H9 (cell line): ENCODE results near the gene FAR1. TPM values are rescaled to one million over a fixed set of nuclear protein-coding genes. Genes with fewer than 3 reads are reported as not detected.

Experiments
- DNase-seq: peaks from one replicate; pipeline ENCODE4 v3.0.0-alpha.2; 2017
- H2AFZ ChIP-seq: one replicate; pipeline ENCODE4 v1.6.1; 2013; ENCODE audit warnings: mild to moderate bottlenecking, low read length, control low read depth, moderate library complexity
- H2AK5ac ChIP-seq: 2 replicates; pipeline ENCODE4 v1.6.1; 2013; ENCODE audit warnings: low read length, control low read depth, mixed read lengths; ENCODE audit not compliant: insufficient read length
- H2BK120ac ChIP-seq: one replicate; pipeline ENCODE4 v1.6.1; 2013; ENCODE audit warnings: low read depth, mild to moderate bottlenecking, low read length, control low read depth, inconsistent platforms; ENCODE audit not compliant: poor library complexity, severe bottlenecking
- H2BK12ac ChIP-seq: 2 replicates; pipeline ENCODE4 v1.6.1; 2013; ENCODE audit warnings: low read length, control low read depth, mixed read lengths, low read depth; ENCODE audit not compliant: insufficient read length
- H2BK15ac ChIP-seq: 2 replicates; pipeline ENCODE4 v1.6.1; 2013; ENCODE audit warnings: low read depth, low read length, control low read depth
- H2BK20ac ChIP-seq: one replicate; pipeline ENCODE4 v1.6.1; 2013; ENCODE audit warnings: low read depth, mild to moderate bottlenecking, low read length, control low read depth, inconsistent platforms; ENCODE audit not compliant: poor library complexity, severe bottlenecking
- H2BK5ac ChIP-seq: 2 replicates; pipeline ENCODE4 v1.6.1; 2013; ENCODE audit warnings: low read length, control low read depth, mixed read lengths; ENCODE audit not compliant: insufficient read length
- H3K14ac ChIP-seq: 2 replicates; pipeline ENCODE4 v1.6.1; 2013; ENCODE audit warnings: low read length, control low read depth; ENCODE audit not compliant: insufficient read depth
- H3K18ac ChIP-seq: 2 replicates; pipeline ENCODE4 v1.6.1; 2013; ENCODE audit warnings: low read depth, mild to moderate bottlenecking, mixed read lengths, low read length, control low read depth; ENCODE audit not compliant: insufficient read length
- H3K23ac ChIP-seq: 2 replicates; pipeline ENCODE4 v1.6.1; 2013; ENCODE audit warnings: low read length, control low read depth, mixed read lengths, low read depth; ENCODE audit not compliant: insufficient read length
- H3K23me2 ChIP-seq: 2 replicates; pipeline ENCODE4 v1.6.1; 2013; ENCODE audit warnings: low read depth, mild to moderate bottlenecking, mixed read lengths, low read length, control low read depth; ENCODE audit not compliant: insufficient read length, poor library complexity, severe bottlenecking
- H3K27ac ChIP-seq: 2 replicates; pipeline ENCODE4 v1.5.1; 2013; ENCODE audit warnings: low read length, control low read depth, mixed read lengths, low read depth; ENCODE audit not compliant: insufficient read length
- H3K27me3 ChIP-seq: 2 replicates; pipeline ENCODE4 v1.6.1; 2013; ENCODE audit warnings: low read length, control low read depth, inconsistent platforms; ENCODE audit not compliant: insufficient read depth
- H3K4ac ChIP-seq: 2 replicates; pipeline ENCODE4 v1.6.1; 2013; ENCODE audit warnings: low read depth, mild to moderate bottlenecking, control low read depth, inconsistent platforms, low read length, moderate library complexity
- H3K4me1 ChIP-seq: 2 replicates; pipeline ENCODE4 v1.6.1; 2013; ENCODE audit warnings: low read length, control low read depth, inconsistent platforms; ENCODE audit not compliant: insufficient read depth
- H3K4me2 ChIP-seq: 2 replicates; pipeline ENCODE4 v1.6.1; 2013; ENCODE audit warnings: low read length, control low read depth, mixed read lengths; ENCODE audit not compliant: insufficient read length, insufficient read depth
- H3K56ac ChIP-seq: 2 replicates; pipeline ENCODE4 v1.6.1; 2013; ENCODE audit warnings: low read depth, mild to moderate bottlenecking, mixed read lengths, low read length, control low read depth; ENCODE audit not compliant: insufficient read length
- H3K79me1 ChIP-seq: 2 replicates; pipeline ENCODE4 v1.6.1; 2013; ENCODE audit warnings: low read depth, mild to moderate bottlenecking, moderate library complexity, low read length, control low read depth, inconsistent platforms; ENCODE audit not compliant: insufficient read depth, poor library complexity, severe bottlenecking
- H3K79me2 ChIP-seq: 2 replicates; pipeline ENCODE4 v1.6.1; 2013; ENCODE audit warnings: low read length, control low read depth, inconsistent platforms; ENCODE audit not compliant: insufficient read depth
- H3K9ac ChIP-seq: 2 replicates; pipeline ENCODE4 v1.6.1; 2013; ENCODE audit warnings: low read length, control low read depth, mixed read lengths; ENCODE audit not compliant: insufficient read length; ENCODE audit errors: extremely low read depth
- H3K9me3 ChIP-seq: one replicate; pipeline ENCODE4 v1.6.1; 2013; ENCODE audit warnings: low read depth, low read length, inconsistent platforms; ENCODE audit not compliant: control insufficient read depth
- H3T11ph ChIP-seq: one replicate; pipeline ENCODE4 v1.6.1; 2013; ENCODE audit warnings: mild to moderate bottlenecking, low read length, control low read depth, inconsistent platforms
- H4K20me1 ChIP-seq: one replicate; pipeline ENCODE4 v1.6.1; 2013; ENCODE audit not compliant: control insufficient read depth, insufficient read length, insufficient read depth
- H4K5ac ChIP-seq: 2 replicates; pipeline ENCODE4 v1.6.1; 2013; ENCODE audit warnings: low read depth, mild to moderate bottlenecking, mixed read lengths, low read length, control low read depth; ENCODE audit not compliant: insufficient read length
- H4K8ac ChIP-seq: replicated peaks from 2 replicates; pipeline ENCODE4 v1.6.1; 2013; ENCODE audit warnings: low read length, control low read depth, mixed read lengths, low read depth; ENCODE audit not compliant: insufficient read length
- H4K91ac ChIP-seq: 2 replicates; pipeline ENCODE4 v1.6.1; 2013; ENCODE audit warnings: low read depth, mild to moderate bottlenecking, moderate library complexity, mixed read lengths, low read length, control low read depth; ENCODE audit not compliant: insufficient read length
- H3K27ac Mint-ChIP-seq, 3 experiments: 2 replicates in 2 of 3; 3 replicates in 1 of 3; pipeline ENCODE4 v1.8.0; 2020 to 2021; ENCODE audit warnings: mixed read lengths in 3 of 3, mild to moderate bottlenecking in 1 of 3, moderate library complexity in 1 of 3
- H3K27me3 Mint-ChIP-seq: 2 replicates; pipeline ENCODE4 v1.8.0; 2021; ENCODE audit warnings: low read depth, mild to moderate bottlenecking, moderate library complexity, mixed read lengths
- H3K36me3 Mint-ChIP-seq, 3 experiments: 2 replicates in 2 of 3; 3 replicates in 1 of 3; pipeline ENCODE4 v1.8.0; 2020 to 2021; ENCODE audit warnings: low read depth in 3 of 3, mixed read lengths in 3 of 3; ENCODE audit not compliant: insufficient read depth in 1 of 3
- H3K4me1 Mint-ChIP-seq, 2 experiments: 2 replicates each; pipeline ENCODE4 v1.8.0; 2020; ENCODE audit warnings: mixed read lengths in 2 of 2
- H3K4me3 Mint-ChIP-seq, 2 experiments: 2 replicates in 1 of 2; 3 replicates in 1 of 2; pipeline ENCODE4 v1.8.0; 2020 to 2021; ENCODE audit warnings: mild to moderate bottlenecking in 2 of 2, mixed read lengths in 2 of 2, moderate library complexity in 1 of 2
- H3K9me3 Mint-ChIP-seq, 2 experiments: 2 replicates in 1 of 2; 3 replicates in 1 of 2; pipeline ENCODE4 v1.8.0; 2020; ENCODE audit warnings: mild to moderate bottlenecking in 2 of 2, mixed read lengths in 2 of 2, moderate library complexity in 1 of 2
- CTCF ChIP-seq: fragments of 200-600 bp; sonication (generic); conservative IDR thresholded peaks from 3 replicates; pipeline ENCODE4 v1.8.0; 2021; ENCODE audit warnings: antibody characterized with exemption, mild to moderate bottlenecking
- WGBS: extraction: QIAGEN DNeasy Blood & Tissue Kit; methylation state at CpG from one replicate; pipeline ENCODE4 v1.1.7; 2013; ENCODE audit warnings: missing lambda C conversion rate, low lambda C conversion rate, mixed read lengths; ENCODE audit not compliant: insufficient read length; ENCODE audit errors: extremely low coverage; 5-methylcytosine and 5-hydroxymethylcytosine counted together
- total RNA-seq: library from RNA; stranded (reverse); gene quantifications from 2 replicates; pipeline ENCODE4 v1.2.1, GENCODE V29; 2021

The FAR1 gene
- total RNA-seq, 1 experiment from 2014 or later = 72.5 TPM

- Mint-ChIP-seq H3K27ac (no peak overlapping the region), H3K4me1 (peaks cover 49 to 56% of the 10 kb centered on the region in 2 experiments), H3K9me3 (no peaks in the 10 kb centered on the region), H3K36me3 (peaks cover 0 to 3% (median 3%) of the 10 kb centered on the region in 3 experiments; a peak in 1 of 7 replicates), H3K27me3 (no peaks in the 10 kb centered on the region), H3K4me3 (no peak overlapping the region)
- Histone ChIP-seq H3K79me2 (peaks cover 30% of the 10 kb centered on the region; the same call in 1 of the 2 replicates), H3K4me2 (no peak overlapping the region), H4K20me1 (no peaks in the 10 kb centered on the region), H2BK5ac (no peak overlapping the region), H2BK120ac (no peak overlapping the region), H4K91ac (no peak overlapping the region), H3K23ac (no peak overlapping the region), H3K27me3 (no peaks in the 10 kb centered on the region), H3K56ac (no peak overlapping the region), H3K79me1 (peaks cover 3% of the 10 kb centered on the region), H3K14ac (no peak overlapping the region), H3K4me1 (peaks cover 6% of the 10 kb centered on the region; the same call in 1 of the 2 replicates), H3K18ac (no peak overlapping the region), H3K4ac (no peak overlapping the region), H4K8ac (no peak overlapping the region), H2BK20ac (no peak overlapping the region), H2AK5ac (no peak overlapping the region), H3K23me2 (no peaks in the 10 kb centered on the region), H2AFZ (no peak overlapping the region), H2BK15ac (no peak overlapping the region), H3K27ac (no peak overlapping the region), H3K9me3 (no peaks in the 10 kb centered on the region), H3K9ac (no peak overlapping the region), H4K5ac (no peak overlapping the region), H2BK12ac (no peak overlapping the region), H3T11ph (no peak overlapping the region)
- no peak for DNase-seq
- TF ChIP-seq CTCF = no peak
- no CpG with 5 or more reads among the region's 2 CpGs for WGBS
Observed at GRCh38 chr11:13679768-13680167, 11.3 kb downstream of the FAR1 start.
